GM19238 (cell line): ENCODE data around the gene CROT.

Experiments
- DNase-seq: peaks from one replicate; pipeline ENCODE4 v3.0.0; 2011; ENCODE audit warnings: low spot score; ENCODE audit not compliant: insufficient read length

CROT gene

DNA sequence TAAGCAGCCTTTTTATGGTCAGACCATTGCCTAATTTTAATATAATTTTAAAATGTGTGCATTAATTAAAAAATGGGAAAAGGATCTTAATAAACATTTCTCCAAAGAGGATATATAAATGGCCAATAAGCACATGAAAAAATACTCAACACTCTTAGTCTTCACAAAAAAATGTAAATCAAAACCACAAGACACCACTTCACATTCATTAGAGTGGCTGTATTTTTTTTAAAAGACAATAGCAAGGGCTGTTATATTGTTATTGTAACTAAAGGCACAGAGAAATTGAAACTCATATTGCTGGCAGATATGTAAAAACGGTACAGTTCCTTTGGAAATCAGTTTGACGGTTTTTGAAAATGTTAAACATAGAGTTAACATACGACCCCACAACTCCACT lies 3.2 kb upstream of the CROT start:
- DNase-seq: no peak

DNA sequence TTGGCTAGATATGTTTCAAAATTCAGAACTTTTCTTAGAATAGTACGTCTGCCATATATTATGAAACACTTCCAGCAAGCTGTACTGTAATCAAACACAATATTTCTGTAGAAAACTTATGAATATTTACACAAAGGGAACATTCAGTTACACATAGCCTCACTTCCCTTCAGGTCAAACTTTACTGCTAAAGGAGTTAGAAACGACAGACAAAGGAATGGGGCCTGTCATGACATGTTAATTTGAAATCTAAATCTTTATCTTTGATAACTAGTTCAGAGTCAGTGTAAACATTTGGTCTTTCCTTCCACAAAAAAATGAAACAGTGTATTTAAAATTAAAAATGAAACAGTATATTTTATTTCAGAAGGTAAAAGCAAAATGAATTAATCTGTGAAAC lies 1.0 kb upstream of the CROT start:
- no peak for DNase-seq

DNA sequence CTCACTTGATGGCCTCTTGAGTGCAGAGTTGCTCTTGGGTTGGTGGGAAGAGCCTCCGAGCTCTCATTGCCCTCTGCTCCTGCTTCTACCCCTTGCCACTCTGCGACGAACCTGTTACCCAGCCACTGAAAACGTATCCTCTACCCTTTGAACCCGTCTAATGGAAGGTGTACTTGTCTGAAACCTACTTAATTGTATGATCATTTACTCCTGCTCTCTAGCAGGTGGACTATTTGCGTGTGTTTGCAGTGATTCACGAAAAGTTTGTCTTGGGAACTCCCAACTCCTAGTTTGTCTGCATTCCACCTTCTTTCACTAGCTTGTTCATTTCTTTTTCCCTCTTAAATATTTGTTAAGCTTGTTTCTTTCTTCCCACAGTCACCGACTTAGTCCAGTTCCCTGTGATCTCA lies 503 bp downstream of the CROT start:
- no peak for DNase-seq

DNA sequence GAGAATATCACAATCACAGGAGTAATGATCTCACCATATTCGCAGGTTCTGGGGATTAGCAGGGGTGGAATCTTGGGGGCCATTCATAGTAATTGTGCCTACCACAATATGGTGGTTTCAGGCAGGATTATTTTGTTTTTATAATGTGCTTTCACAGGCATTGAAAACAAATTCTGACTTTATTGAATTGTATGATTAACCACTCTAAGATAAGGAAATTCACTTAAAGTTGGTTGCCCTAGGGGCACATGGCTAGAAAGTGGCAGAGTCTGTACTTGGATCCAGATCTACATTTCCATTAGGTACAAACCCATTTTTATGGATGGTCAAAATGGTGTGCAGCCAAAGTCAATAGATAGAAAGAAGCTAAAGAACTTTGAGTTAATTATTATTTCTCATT lies 1.7 kb downstream of the CROT start:
- no peak for DNase-seq

- no peak for DNase-seq
These were observed 2.2 kb downstream of the CROT start for GRCh38 chr7:87347664-87348063.

GRCh38 chr7:87354749-87355148 lies 9.3 kb downstream of the CROT start:
- DNase-seq: no peak

DNA sequence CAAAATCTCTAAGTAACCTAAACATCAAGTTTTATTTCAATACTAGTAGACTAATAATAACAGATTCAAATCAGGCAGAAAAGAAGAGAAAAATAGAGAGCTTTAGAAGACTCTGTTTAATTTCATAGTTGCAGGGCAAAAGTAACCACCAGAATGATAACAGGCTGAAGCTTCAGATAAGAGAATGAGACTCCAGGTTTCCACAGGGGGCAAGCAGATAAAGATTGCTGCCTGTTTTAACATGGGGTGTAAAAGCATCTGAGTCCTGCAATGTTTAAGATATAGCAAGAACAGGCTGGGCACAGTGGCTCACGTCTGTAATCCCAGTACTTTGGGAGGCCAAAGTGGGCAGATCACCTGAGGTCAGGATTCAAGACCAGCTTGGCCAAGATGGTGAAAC lies 11.0 kb downstream of the CROT start:
- DNase-seq: no peak

GRCh38 chr7:87359366-87359765 lies 13.9 kb downstream of the CROT start:
- no peak for DNase-seq

GRCh38 chr7:87361320-87361719 lies 15.9 kb downstream of the CROT start:
- DNase-seq: no peak

DNA sequence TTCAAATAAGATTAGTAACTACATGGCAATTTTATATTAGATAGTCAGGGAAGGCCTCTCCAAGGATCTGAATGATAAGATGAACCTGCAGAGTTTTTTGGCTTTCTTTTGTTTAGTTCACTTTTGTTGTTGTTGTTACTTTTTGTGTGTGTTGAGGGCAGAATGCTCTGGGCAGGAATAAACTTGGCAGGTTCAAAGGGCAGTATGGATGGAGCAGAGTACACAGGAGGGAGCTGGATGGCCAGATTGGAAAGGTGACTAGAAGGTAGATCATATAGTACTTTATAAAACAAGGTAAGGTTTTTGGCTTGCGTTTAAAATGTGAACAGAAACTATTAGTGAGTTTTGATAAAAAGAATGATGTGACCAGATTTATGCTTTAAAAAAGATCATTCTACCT lies 17.9 kb downstream of the CROT start:
- no peak for DNase-seq

DNA sequence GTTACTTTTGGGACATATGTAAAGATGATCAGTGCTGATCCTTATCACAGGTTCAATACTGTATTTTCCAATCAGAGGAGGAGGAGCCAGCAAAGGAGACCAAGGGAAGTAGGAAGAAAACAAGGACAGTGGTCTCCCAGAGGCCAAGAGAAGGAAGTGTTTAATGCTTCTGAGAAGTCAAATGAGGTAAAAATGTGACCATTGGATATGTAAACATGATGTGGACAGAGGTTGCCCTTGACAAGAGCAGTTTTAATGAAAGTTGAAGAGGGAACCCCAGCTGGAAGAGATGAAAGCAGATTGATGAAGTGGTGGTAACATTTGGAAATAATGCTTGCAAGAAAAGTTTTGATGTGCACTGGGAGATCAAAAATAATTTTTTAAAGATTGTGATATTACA lies 18.8 kb downstream of the CROT start:
- DNase-seq: no peak

GRCh38 chr7:87369216-87369615 lies 23.8 kb downstream of the CROT start:
- DNase-seq: no peak

DNA sequence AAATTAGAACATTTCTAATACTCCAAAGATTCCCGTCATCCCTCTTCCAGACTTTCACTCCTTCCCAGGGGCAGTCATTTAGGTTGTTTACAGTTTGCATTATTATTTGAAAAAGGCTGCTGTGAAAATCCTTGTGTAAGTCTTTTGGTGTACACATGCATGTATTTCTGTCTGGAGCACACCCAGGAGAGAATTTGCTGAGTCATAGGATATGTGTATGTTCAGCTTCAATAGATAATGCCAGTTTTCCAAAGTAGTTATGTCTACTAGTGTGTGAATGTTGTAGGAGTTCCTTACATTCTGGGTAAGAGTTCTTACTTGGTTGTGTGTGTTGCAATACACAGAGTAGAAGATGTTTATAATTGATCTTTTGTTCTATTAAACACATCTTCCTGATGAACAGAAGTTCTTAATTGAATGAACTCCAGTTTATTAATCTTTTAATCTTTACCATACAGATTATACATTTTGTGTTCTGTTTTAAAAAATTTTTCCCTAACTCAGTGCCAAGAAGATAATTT lies 25.3 kb downstream of the CROT start:
- no peak for DNase-seq

DNA sequence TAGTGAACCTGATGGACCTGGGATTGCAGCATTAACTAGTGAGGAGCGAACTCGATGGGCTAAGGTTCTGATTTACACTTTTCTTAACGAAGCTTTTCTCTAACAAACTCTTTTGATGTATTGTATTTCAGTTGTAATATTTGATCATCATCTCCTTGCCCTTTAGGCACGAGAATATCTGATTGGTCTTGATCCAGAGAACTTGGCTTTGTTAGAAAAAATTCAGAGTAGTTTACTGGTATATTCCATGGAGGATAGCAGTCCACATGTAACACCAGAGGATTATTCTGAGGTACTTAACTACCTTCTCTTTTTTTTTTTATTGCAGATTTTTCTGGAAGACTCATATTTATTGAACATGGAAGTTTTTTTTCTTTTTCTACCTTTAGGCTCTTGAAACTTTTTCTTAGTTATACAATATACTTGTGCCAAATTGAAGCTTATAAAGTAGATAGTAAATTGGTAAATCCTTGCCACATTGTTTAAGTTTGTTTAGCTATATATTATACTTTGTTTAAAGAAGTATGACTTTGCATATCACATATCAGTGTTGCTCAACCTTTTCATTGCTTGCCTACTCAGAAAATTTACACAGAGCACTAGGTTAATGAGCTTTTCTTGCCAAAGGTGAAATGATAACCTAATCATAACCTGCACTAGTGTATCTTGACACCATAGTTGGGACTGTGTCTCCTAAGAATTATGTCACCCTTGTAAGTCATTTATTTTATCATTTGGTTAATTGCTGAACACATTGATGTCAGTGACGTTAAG lies 30.4 kb downstream of the CROT start:
- no peak for DNase-seq

- no peak for DNase-seq
These were observed 35.4 kb downstream of the CROT start for GRCh38 chr7:87380905-87381304.

- no peak for DNase-seq
These were observed 45.7 kb downstream of the CROT start for GRCh38 chr7:87391020-87391701.

DNA sequence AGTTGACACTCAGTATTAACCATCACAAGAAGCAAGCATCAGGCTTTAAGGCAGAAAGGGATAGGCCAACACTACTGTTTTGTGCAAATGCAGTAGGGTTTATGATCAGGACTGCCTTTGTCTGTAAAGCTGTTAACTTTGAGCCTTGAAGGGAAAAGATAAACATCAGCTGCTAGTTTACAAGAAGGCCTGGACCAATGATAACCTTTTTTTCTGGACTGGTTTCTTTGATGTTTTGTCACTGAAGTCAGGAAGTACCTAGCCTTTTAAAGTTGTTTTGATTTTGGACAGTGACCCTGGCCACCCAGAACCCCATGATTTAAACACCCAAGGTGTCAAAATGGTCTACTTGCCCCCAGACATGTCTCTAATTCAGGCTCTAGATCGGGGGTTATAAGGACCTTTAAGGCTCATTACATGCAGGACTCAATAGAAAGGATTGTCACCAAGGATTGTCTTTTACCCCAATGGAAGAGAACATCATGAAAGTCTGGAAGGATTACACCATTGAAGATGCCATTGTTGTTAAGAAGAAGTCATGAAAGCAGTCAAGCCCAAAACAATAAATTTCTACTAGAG lies 50.1 kb downstream of the CROT start:
- DNase-seq: no peak

DNA sequence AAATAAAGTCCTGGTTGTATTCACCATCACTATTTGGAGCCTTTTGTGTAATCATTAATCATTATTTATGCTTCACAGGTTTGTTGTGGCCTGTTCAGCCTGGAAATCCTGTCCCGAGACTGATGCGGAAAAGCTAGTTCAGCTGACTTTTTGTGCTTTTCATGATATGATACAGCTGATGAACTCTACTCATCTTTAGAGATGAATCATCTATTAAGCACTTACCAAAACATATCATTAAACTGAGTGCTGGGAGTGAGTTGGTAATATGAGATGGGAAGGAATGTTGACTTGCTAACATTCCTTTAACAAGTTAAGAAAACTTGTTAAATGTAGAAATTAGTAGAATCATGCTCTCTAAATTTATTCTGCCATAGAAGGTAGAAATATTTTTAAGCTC lies 53.0 kb downstream of the CROT start:
- no peak for DNase-seq

DNA sequence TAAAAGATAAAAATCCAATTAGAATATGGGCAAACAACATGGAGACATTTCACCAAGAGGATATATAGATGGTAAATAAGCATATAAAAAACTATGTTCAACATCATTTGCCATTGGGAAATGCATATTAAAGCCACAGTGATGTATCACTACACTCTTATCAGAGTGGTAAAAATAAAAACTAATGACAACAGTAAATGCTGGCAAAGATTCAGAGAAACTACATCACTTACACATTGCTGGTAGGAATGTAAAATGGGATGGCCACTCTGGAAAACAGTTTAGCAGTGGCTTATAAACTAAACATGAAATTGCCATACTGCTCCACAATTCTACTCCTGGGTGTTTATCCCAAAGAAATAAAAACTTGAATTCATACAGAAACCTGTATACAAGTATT lies 59.2 kb downstream of the CROT start:
- no peak for DNase-seq

GRCh38 chr7:87411186-87411585 lies 65.7 kb downstream of the CROT start:
- DNase-seq: no peak

GRCh38 chr7:87413029-87413428 lies 67.6 kb downstream of the CROT start:
- no peak for DNase-seq

GRCh38 chr7:87413951-87414793 lies 68.7 kb downstream of the CROT start:
- no peak for DNase-seq
